ENCODE results near the gene SLC28A1.
"Not testable (repeated sequence)": the region's sequence is repeated elsewhere in the genome, so short reads cannot be mapped to it uniquely, and the experiment has no call there.

The SLC28A1 gene

DNA sequence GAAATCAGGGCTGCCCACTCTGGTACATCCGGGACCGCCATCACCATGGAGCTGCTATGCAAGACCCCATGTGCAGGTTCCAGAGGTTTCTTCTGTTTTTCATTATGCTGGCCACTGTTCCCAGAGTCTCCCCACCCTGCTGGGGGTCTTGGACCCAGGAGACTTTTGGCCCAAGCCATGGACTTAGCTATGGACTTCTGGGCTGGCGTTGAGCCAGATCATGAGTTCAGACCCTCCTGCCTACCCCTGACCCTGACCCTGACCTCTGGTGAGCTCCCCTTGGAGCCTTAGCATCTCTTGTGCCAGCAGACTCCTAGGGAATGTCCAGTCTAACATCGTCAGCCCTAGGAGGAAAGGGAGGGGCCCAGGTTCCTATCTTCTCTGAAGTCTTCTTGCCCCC is 25.3 kb downstream of the SLC28A1 start:
- DNase-seq (ENCODE audit: low read depth), result no peak

DNA sequence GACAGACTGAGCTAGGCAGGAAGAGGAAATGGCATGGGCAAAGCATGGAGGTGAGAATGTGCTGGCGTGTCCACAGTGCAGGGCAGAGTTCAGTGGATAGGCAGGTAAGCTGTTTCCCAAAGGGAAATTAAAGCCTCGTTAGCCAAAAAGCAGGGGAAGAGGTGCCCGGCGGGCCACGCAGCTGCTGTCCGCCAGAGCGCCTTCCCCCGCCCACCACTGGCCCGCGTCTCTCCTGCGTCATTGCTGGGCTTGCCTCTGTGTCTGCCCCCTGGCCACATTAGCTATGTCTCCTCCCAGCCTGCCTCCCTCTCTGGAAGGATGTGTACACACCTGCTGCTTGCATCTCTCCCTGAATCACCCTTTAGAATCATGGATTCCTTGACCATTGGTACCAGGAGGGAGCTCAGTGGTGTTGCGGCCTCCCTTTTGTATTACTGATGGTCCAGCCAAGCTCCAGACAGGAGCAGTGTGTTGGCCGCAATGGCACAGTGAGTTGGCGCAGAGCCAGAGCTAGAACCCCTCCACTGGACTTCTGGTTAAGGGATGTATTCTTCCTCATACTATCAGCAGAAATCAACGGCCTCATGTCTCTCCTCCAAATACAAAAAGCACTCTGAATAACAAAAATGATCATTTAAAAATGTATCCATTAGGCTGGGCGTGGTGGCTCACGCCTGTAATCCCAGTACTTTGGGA is 26.6 kb downstream of the SLC28A1 start:
- no peak for DNase-seq (ENCODE audit: low read depth)

GRCh38 chr15:84911879-84912660 is 27.6 kb downstream of the SLC28A1 start:
- DNase-seq (ENCODE audit: low read depth), result peak; percentile 99

- DNase-seq (ENCODE audit: low read depth), result no peak
Measured at GRCh38 chr15:84913360-84913723, 28.9 kb downstream of the SLC28A1 start.

DNA sequence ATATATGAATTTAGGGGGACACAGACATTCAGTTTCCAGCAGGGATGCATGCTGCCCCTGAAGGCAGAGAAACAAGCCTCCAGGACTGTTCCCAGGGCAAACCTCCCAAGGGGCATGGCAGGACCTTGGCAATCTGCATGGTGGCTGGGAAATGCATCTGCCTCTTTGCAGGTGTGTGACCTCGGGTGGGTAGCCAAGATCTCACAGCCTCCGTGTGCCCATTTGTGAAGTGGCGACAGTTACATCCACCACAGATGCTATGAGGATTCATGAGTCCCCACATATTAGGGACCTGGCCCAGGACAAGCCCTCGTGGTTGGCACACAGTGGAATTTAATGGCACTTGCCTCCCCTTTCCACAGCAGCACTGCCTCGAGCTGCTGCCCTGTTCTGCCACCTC is 29.9 kb downstream of the SLC28A1 start:
- DNase-seq (ENCODE audit: low read depth), result no peak

DNA sequence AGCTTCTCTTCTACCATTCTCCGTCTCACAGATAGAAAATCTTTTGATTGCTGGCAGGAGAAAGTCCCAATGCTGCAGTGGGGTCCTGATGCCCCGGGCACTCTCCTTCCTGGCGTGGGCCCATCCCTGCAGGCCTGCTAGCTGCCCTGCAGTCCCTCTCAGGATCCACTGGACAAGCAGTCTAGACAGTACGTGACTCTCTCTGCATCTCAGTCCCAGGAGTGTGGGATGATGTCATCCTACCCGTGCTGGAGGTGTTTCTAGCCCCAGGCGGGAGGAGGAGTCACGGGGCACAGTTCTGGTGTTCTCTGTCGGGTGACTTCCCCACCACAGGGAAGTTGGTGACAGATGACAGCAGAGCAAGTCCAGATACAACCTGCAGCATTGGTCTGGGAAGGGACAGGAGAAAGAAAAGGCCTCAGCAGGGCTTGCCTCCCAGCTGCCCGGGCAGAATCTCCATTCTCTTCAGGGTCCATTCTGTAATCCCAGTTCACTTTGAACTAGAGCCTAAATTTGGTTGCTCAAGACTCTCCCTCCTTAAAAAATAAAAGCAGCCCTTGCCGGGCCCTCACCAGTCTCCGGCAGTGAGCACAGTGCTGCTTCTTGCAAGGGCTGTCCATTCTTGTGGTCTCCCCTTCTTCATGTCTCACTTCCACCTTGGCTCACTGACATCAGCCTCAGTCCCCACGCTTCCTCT is 30.6 kb downstream of the SLC28A1 start:
- DNase-seq (ENCODE audit: low read depth), result peak; percentile 54

- no peak for DNase-seq (ENCODE audit: low read depth)
Measured at GRCh38 chr15:84915606-84915958, 31.1 kb downstream of the SLC28A1 start.

DNA sequence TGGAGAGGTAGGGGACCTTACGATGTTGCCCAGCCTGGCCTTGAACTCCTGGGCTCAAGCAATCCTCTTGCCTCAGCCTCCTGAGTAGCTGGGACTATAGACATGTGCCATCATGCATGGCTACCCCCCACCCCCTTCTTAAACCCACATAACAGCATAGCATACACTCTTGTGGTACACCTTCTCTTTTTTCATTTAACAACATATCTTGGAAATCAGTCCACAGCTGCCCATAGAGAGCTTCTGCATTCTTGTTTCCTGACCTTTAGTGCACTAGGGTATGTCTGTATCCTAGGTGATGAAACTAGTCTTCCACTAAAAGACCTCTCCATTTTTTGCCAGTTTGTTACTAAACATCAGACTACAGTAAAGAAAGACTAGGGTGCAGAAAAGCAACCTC is 33.0 kb downstream of the SLC28A1 start:
- no peak for DNase-seq (ENCODE audit: low read depth)

DNA sequence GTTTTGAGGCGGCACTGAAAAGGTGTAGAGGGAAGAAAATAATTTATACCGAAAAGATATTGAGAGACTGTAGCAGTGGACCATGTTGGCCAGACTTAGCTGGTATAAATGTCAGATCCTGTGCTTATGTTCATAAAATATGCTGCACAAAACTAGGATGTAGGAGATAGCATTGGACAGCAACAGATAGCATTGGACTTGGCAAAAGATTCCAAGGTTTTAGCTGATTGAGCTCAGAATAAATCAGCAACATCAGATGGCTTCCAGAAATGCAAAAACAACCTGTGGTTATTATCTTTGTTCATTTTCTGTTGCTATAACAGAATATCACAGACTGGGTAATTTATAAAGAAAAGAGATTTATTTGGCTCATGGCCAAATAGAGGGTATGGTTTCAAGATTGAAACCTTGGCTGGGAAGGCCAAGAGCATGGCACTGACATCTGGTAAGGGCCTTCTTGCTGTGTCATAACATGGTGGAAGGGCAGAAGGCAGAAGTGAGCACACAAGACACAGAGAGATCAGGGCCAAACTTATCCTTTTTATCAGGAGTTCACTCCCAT is 34.7 kb downstream of the SLC28A1 start:
- no peak for DNase-seq (ENCODE audit: low read depth)

DNA sequence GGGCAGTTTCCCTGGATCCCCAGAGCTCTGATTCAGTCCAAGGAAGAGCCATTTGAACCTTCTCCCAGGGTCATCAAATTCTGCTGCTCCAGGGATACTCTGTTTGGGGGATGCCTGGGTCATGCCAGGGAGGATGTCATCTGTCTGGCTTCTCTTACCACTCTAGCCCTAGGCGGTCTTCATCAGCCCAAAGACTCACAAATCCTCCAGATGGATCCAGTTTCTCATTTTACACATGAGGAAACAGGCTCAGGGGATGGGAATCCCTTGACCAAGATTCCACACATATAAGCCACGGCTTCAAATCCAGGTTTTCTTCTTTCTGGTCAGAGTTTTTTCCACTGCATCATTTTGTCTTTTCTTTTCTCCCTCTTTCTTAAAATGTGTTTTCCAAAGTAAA is 36.7 kb downstream of the SLC28A1 start:
- DNase-seq (ENCODE audit: low read depth), result peak; percentile 25

DNA sequence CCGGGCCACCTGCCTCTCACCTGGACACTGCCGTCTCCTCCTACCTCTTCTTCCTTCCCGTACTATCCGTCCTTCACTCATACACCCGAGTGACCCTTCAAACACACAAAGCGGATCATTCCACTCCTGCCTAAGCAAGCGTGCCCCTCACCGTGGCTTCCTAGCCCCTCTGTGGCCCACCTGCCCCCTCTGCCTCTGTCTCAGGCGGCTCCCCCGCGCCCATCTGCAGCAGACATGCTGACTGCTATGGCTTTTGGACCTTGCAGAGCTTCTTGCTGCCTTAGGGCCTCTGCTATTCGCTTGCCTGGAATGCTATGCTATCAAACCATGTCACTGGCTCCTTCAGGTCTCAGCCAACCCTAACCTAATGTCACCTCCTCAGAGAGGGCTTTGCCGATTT is 38.1 kb downstream of the SLC28A1 start:
- no peak for DNase-seq (ENCODE audit: low read depth)

DNA sequence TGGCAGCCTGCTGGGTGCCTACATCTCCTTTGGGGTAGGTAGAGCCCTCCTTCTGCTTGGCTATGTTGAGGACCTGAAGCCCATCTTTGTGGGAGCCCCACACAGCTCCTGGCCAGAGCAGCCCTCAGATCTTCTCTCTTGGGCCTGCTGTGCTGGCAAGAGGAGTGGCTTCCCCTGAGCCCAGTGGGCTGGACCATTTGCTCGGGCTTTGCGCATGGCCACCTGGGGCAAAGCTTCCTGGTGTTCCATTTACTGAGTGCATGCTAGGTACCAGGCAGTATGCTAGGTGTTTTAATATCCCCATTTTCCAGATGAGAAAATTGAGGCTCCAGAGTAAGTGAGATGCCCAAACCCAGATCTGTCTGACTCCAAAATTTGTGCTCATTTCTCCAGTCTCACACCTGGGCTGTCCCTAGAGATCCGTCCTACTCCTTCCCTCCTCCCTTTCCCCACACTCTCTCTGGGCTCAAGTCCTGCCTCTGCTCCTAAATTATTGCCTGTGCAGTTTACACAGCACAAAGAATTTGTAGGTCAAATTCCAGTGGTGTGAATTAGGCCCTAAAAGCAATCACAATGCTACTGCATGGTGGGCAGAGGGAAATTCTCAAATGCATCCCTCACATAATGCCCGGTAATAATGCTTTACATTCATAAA is 39.7 kb downstream of the SLC28A1 start:
- peak; percentile 12 for DNase-seq (ENCODE audit: low read depth)

DNA sequence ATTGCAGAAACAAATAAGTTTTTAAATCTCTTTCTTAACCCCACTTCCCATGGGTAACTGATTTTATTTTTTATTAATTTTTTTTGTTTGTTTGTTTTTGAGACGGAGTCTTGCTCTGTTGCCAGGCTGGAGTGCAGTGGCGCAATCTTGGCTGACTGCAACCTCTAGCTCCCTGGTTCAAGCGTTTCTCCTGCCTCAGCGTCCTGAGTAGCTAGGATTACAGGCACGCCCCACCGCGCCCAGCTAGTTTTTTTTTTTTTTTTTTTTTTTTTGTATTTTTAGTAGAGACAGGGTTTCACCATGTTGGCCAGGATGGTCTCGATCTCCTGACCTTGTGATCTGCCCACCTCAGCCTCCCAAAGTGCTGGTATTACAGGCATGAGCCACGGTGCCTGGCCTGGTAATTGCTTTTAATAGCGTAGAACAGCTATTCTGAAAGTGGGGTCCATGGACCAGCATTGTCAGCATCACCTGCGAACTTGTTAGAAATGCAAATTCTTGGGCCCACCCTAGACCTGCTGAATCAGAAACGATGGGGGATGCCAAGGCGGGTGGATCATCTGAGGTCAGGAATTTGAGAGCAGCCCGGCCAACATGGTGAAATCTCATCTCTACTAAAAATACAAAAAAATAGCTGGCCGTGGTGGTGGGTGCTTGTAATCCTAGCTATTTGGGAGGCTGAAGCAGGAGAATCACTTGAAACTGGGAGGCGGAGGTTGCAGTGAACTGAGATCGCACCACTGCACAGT is 40.5 kb downstream of the SLC28A1 start:
- not testable (repeated sequence) for DNase-seq (ENCODE audit: low read depth)

DNA sequence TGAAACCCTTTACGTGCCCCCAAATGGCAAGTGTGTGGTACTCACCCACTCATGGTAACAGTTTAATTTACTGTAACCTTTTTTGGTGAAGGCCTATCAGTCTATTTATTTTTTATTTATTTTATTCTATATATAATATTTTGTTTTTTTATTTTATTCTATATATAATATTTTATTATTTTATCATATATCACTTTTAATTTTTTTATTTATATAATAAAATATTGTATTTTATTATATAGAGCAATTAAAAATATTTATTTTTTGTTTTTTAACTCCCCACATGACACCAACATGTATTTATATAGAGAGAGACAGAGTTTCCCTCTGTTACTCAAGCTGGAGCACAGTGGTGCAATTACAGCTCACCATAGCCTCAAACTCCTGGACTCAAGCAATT is 41.4 kb downstream of the SLC28A1 start:
- no peak for DNase-seq (ENCODE audit: low read depth)

DNA sequence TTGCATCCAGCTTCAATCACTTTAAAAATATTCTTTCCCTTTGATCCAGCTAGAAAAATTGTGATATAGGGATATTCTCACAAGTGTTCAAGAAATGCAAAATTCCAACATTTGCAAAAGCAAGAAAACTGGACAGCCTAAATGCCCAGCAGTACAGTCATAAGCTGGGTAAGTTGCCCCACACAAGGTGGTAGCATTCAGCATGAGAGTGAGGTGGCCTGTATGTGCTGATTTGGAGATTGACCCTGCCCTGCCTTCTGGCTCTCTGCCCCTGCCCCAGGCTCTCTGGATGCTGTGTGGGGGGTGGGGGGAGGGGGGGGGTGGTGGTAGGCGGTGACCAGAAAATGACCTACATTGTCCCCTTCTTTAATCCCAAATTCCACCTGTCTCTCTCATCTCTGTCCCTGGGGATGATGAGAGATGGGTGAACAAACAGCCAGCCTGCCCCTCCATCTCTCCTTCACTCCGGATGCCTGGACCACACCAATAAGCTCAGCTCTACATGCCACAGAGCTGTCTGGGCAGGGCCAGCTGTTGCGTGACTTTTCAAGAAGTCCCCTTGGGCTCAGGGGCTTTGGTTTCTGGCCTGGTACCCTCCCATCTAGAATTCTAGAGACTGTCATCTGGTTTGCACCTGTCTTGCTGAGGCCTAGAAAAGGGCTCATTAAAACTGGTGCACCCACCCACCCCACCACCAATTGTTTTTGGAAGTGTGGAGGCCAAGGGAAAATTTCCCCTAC is 42.2 kb downstream of the SLC28A1 start:
- DNase-seq (ENCODE audit: low read depth), result no peak

DNA sequence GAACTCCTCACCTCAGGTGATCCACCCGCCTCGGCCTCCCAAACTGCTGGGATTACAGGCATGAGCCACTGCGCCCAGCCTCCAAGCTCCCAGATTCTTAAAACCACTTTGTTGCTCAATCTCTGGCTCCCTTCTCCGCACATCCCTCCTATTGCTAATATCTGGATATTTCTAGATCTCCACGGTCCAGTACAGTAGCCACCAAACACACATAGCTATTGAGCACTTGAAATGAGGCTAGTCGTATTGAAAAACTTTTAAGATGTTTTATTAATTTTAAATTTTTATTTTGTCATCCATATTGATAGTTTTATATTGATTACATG is 44.3 kb downstream of the SLC28A1 start:
- no peak for DNase-seq (ENCODE audit: low read depth)

- DNase-seq (ENCODE audit: low read depth), result no peak
Measured at GRCh38 chr15:84929795-84930603, 45.5 kb downstream of the SLC28A1 start.

GRCh38 chr15:84934942-84935729 is 50.7 kb downstream of the SLC28A1 start:
- DNase-seq (ENCODE audit: low read depth), result no peak

DNA sequence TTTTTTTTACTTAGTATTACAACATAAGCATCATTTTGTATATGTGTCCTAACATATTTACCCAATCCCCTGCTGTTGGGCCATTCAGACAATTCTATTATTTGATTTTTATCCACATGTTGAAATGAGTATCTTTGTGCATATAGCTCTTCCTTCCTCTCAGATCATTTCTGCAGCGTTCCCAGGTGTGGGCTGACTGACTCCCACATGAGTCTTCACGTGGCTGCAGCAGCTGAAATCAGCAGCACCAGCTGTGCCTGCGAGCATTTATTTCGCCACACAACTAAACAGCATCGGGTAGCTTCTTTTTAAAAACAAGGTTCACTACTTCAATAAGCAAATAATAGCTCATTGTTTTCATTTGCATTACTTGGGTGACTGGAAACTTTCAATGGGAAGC is 52.7 kb downstream of the SLC28A1 start:
- no peak for DNase-seq (ENCODE audit: low read depth)
